ENCODE measurements around the gene SAXO2. TPM values are rescaled to one million over a fixed set of nuclear protein-coding genes. Genes with fewer than 3 reads are reported as not detected.
"Not testable (repeated sequence)": the region's sequence is repeated elsewhere in the genome, so short reads cannot be mapped to it uniquely, and the experiment has no call there.

The SAXO2 gene
- polyA plus RNA-seq, 1 donor (not counting 4 experiments of a cell fraction or from before 2014, with no cell fraction given) = 2.2 TPM

- Histone ChIP-seq H3K36me3 (ENCODE audit: control insufficient read depth in 2 of 2, extremely low read depth in 1 of 2, insufficient read depth in 2 of 2, low read length in 2 of 2) (no peaks in the 10 kb centered on the region), H3K79me2 (ENCODE audit: control insufficient read depth, insufficient read depth, low read length) (no peaks in the 10 kb centered on the region), H3K4me2 (ENCODE audit: control insufficient read depth, extremely low read depth, insufficient read depth, low read depth, low read length) (no peak overlapping the region), H3K4me1 (ENCODE audit: control insufficient read depth, extremely low read depth, insufficient read depth, low read length) (no peaks in the 10 kb centered on the region), H3K27me3 (ENCODE audit: control insufficient read depth, extremely low read depth, insufficient read depth, low read length) (no peaks in the 10 kb centered on the region), H3K9ac (ENCODE audit: control insufficient read depth, extremely low read depth, insufficient read depth, low read length) (no peak overlapping the region), H3K4me3 (ENCODE audit: control insufficient read depth in 2 of 3, extremely low read depth in 1 of 3, insufficient read depth in 2 of 3, low read depth in 1 of 3, low read length in 3 of 3) (no peak overlapping the region), H3K27ac (ENCODE audit: control insufficient read depth, insufficient read depth, low read length) (no peak overlapping the region), H4K20me1 (ENCODE audit: control insufficient read depth, extremely low read depth, insufficient read depth, low read length) (no peaks in the 10 kb centered on the region), H3K9me1 (ENCODE audit: control insufficient read depth, extremely low read depth, insufficient read depth, low read length) (no peaks in the 10 kb centered on the region), H3K9me3 (ENCODE audit: control insufficient read depth, low read depth, low read length) (no peaks in the 10 kb centered on the region), H2AFZ (ENCODE audit: control insufficient read depth, low read length) (no peak overlapping the region)
- FAIRE-seq (no peak), DNase-seq (ENCODE audit: low read depth, low spot score) (no peak)
- dilution Hi-C loops (cut with MboI; ENCODE audit: extremely low pct_ligation_motif_present, low sequenced_read_pairs) = no loop called here
- TF ChIP-seq, protein P1, sequence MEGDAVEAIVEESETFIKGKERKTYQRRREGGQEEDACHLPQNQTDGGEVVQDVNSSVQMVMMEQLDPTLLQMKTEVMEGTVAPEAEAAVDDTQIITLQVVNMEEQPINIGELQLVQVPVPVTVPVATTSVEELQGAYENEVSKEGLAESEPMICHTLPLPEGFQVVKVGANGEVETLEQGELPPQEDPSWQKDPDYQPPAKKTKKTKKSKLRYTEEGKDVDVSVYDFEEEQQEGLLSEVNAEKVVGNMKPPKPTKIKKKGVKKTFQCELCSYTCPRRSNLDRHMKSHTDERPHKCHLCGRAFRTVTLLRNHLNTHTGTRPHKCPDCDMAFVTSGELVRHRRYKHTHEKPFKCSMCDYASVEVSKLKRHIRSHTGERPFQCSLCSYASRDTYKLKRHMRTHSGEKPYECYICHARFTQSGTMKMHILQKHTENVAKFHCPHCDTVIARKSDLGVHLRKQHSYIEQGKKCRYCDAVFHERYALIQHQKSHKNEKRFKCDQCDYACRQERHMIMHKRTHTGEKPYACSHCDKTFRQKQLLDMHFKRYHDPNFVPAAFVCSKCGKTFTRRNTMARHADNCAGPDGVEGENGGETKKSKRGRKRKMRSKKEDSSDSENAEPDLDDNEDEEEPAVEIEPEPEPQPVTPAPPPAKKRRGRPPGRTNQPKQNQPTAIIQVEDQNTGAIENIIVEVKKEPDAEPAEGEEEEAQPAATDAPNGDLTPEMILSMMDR (optimal IDR thresholded peaks at IDR 0.05 in 1 of 3, IDR thresholded peaks at IDR 0.05 in 1 of 3, conservative IDR thresholded peaks at IDR 0.05 in 1 of 3; ENCODE audit: extremely low read depth in 1 of 3, insufficient read depth in 2 of 3, low read length in 3 of 3) = no peak
- TF ChIP-seq EZH2 (IDR thresholded peaks at IDR 0.05; ENCODE audit: low read length) = no peak
Observed at GRCh38 chr15:82312586-82313349, 50.1 kb downstream of the SAXO2 start.

GRCh38 chr15:82313446-82313845 is 50.8 kb downstream of the SAXO2 start:
- Histone ChIP-seq H3K4me1 (ENCODE audit: control insufficient read depth, extremely low read depth, insufficient read depth, low read length) (no peaks in the 10 kb centered on the region), H3K9me1 (ENCODE audit: control insufficient read depth, extremely low read depth, insufficient read depth, low read length) (no peaks in the 10 kb centered on the region), H3K9me3 (ENCODE audit: control insufficient read depth, low read depth, low read length) (no peaks in the 10 kb centered on the region), H3K4me3 (ENCODE audit: control insufficient read depth in 2 of 3, extremely low read depth in 1 of 3, insufficient read depth in 2 of 3, low read depth in 1 of 3, low read length in 3 of 3) (no peak overlapping the region), H3K79me2 (ENCODE audit: control insufficient read depth, insufficient read depth, low read length) (no peaks in the 10 kb centered on the region), H3K36me3 (ENCODE audit: control insufficient read depth in 2 of 2, extremely low read depth in 1 of 2, insufficient read depth in 2 of 2, low read length in 2 of 2) (no peaks in the 10 kb centered on the region), H2AFZ (ENCODE audit: control insufficient read depth, low read length) (no peak overlapping the region), H3K27ac (ENCODE audit: control insufficient read depth, insufficient read depth, low read length) (no peak overlapping the region), H4K20me1 (ENCODE audit: control insufficient read depth, extremely low read depth, insufficient read depth, low read length) (no peaks in the 10 kb centered on the region), H3K9ac (ENCODE audit: control insufficient read depth, extremely low read depth, insufficient read depth, low read length) (no peak overlapping the region), H3K4me2 (ENCODE audit: control insufficient read depth, extremely low read depth, insufficient read depth, low read depth, low read length) (no peak overlapping the region), H3K27me3 (ENCODE audit: control insufficient read depth, extremely low read depth, insufficient read depth, low read length) (no peaks in the 10 kb centered on the region)
- dilution Hi-C loops (cut with MboI; ENCODE audit: extremely low pct_ligation_motif_present, low sequenced_read_pairs) = no loop called here
- no peak for TF ChIP-seq EZH2 (IDR thresholded peaks at IDR 0.05; ENCODE audit: low read length)
- TF ChIP-seq, protein P1 (optimal IDR thresholded peaks at IDR 0.05 in 1 of 3, IDR thresholded peaks at IDR 0.05 in 1 of 3, conservative IDR thresholded peaks at IDR 0.05 in 1 of 3; ENCODE audit: extremely low read depth in 1 of 3, insufficient read depth in 2 of 3, low read length in 3 of 3) = no peak
- DNase-seq (ENCODE audit: low read depth, low spot score) = no peak
- FAIRE-seq = no peak

GRCh38 chr15:82313951-82314768 is 51.5 kb downstream of the SAXO2 start:
- H3K9me1 ChIP-seq (ENCODE audit: control insufficient read depth, extremely low read depth, insufficient read depth, low read length); H3K36me3 ChIP-seq (ENCODE audit: control insufficient read depth in 2 of 2, extremely low read depth in 1 of 2, insufficient read depth in 2 of 2, low read length in 2 of 2); DNase-seq (ENCODE audit: low read depth, low spot score); FAIRE-seq; H3K4me1 ChIP-seq (ENCODE audit: control insufficient read depth, extremely low read depth, insufficient read depth, low read length); H2AFZ ChIP-seq (ENCODE audit: control insufficient read depth, low read length); H3K4me3 ChIP-seq (ENCODE audit: control insufficient read depth in 2 of 3, extremely low read depth in 1 of 3, insufficient read depth in 2 of 3, low read depth in 1 of 3, low read length in 3 of 3); dilution Hi-C loops (cut with MboI; ENCODE audit: extremely low pct_ligation_motif_present, low sequenced_read_pairs); H3K9ac ChIP-seq (ENCODE audit: control insufficient read depth, extremely low read depth, insufficient read depth, low read length); H3K9me3 ChIP-seq (ENCODE audit: control insufficient read depth, low read depth, low read length); H3K27me3 ChIP-seq (ENCODE audit: control insufficient read depth, extremely low read depth, insufficient read depth, low read length); H3K27ac ChIP-seq (ENCODE audit: control insufficient read depth, insufficient read depth, low read length); H3K4me2 ChIP-seq (ENCODE audit: control insufficient read depth, extremely low read depth, insufficient read depth, low read depth, low read length); H3K79me2 ChIP-seq (ENCODE audit: control insufficient read depth, insufficient read depth, low read length); H4K20me1 ChIP-seq (ENCODE audit: control insufficient read depth, extremely low read depth, insufficient read depth, low read length): not testable (repeated sequence)
